AG09309 (cell line): Measurements from ENCODE around the gene ATF4.

Source experiments
- DNase-seq: peaks from one replicate; pipeline ENCODE4 v3.0.0-alpha.2; 2010; ENCODE audit warnings: low read depth
- H3K4me3 ChIP-seq: 2 replicates; pipeline ENCODE4 v1.5.1; 2011; ENCODE audit warnings: mild to moderate bottlenecking, low read depth, low read length, moderate library complexity; ENCODE audit not compliant: control insufficient read depth
- CTCF ChIP-seq: IDR thresholded peaks from 2 replicates; pipeline ENCODE4 v1.5.1; 2011; ENCODE audit warnings: mild to moderate bottlenecking, low read depth, low read length, inconsistent platforms; ENCODE audit not compliant: insufficient read depth, control insufficient read depth; ENCODE audit errors: missing control alignments

ATF4 gene

DNA sequence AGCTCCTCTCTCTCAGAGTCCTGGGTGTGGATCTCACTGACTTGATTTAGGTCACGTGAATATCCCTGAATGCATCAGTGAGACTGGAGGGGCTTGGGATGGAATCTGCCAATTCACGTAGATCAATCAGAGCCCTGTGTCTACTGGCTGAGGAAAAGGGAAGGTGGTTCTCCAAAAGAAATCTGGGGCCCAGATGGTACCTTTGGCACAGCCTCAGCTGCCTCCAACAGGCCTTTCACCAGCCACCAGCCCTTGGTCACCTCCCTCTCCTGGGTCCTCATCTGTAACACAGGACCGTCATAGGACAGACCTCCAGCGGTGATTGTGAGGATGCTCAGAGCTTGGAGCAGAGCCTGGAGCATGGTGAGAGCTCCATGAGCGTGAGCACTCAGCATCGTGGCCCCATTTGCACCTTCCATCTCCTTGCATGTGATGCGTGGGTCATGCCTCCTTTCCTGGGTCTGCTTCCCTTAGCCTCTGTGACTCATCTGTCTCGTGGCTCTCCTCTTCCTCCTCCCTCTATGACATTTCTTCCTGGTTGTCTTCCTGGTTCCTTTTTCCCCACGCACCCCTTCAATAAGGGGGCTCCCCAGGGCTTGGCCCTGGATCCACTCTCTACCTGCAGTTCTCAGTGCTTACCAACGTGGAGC, 25.8 kb upstream of the ATF4 start:
- DNase-seq, result no peak
- TF ChIP-seq CTCF, result no peak
- H3K4me3 ChIP-seq, result no peak overlapping the region

- no peak overlapping the region for H3K4me3 ChIP-seq
- no peak for DNase-seq
- peak; percentile 85 for TF ChIP-seq CTCF
Measured at GRCh38 chr22:39496131-39496838, 24.1 kb upstream of the ATF4 start.

GRCh38 chr22:39497429-39497828, 22.9 kb upstream of the ATF4 start:
- H3K4me3 ChIP-seq, result no peak overlapping the region
- no peak for TF ChIP-seq CTCF
- no peak for DNase-seq

GRCh38 chr22:39498368-39498767, 22.0 kb upstream of the ATF4 start:
- DNase-seq, result no peak
- H3K4me3 ChIP-seq, result no peak overlapping the region
- TF ChIP-seq CTCF, result no peak

DNA sequence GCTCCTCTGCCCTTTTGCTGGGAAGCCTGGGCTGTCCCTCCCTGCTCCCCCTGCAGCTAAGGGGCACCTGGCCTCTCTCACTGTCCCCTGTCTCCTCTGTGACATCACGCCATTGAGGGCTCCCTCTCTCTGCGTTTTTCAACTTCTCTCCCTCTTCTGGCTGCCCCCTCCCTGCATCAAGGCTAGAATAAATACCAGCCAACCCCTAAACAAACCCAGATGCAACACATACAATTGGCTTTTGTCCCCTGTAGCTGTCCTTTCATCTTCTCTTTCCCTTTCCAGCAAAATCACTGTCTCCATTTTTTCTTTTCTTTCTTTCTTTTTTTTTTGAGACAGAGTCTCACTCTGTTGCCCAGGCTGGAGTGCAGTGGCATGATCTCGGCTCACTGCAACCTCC, 21.6 kb upstream of the ATF4 start:
- DNase-seq, result no peak
- no peak overlapping the region for H3K4me3 ChIP-seq
- TF ChIP-seq CTCF, result no peak

DNA sequence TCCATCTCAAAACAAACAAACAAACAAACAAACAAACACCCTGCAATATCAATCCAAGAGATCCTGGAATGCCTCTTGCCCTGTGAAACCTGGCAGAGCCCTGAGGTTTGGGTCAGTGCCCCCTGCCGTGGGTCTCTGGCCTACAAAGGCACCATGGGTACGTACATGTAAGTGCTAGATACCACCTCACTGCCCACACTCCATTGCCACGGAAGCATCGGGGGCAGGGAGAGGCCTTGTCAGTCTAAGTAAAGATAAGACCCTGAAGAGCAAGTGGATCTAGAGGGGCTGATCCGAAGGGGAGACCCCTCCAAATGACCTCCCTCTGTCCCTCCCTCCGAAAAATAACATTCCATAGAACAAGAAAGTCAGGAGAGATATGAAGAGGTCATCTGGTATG, 20.3 kb upstream of the ATF4 start:
- no peak for DNase-seq
- no peak for TF ChIP-seq CTCF
- no peak overlapping the region for H3K4me3 ChIP-seq

DNA sequence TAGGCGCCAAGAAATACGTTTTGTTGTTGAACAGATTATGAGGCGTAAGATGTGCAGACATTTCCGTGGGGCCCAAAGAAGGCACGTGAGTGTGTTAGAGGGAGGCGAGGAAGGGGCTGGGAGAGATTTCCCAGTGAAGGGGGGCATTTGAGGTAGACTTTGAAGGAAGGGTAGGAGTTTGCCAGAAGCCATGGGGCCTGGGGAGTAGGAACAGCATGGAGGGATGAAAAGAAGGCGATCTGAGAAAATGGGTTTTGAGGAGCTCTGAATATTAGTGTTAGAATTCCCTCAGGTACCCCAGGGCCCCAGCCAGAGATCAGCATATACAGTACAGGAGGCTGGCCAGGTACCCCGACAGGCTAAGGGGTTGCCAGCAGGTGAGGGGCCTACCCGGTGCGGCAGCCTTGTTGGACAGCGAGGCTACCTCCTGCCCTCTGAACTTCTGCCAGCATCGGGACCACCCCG, 18.7 kb upstream of the ATF4 start:
- DNase-seq, result no peak
- TF ChIP-seq CTCF, result no peak
- peak overlapping the region; percentile 71 for H3K4me3 ChIP-seq
